MM.1S (cell line): ENCODE data around the gene GH1.
"Not testable (repeated sequence)": the region's sequence is repeated elsewhere in the genome, so short reads cannot be mapped to it uniquely, and the experiment has no call there.

ENCODE experiments used
- DNase-seq: peaks from one replicate; pipeline ENCODE4 v3.0.0-alpha.2; 2015
- H2AFZ ChIP-seq: fragments of 300-600 bp; sonication (generic); 2 replicates; pipeline ENCODE4 v1.6.0; 2016; ENCODE audit warnings: antibody characterized with exemption, low read length
- H3F3A ChIP-seq: fragments of 300-600 bp; sonication (generic); 2 replicates; pipeline ENCODE4 v1.6.1; 2016; ENCODE audit warnings: mild to moderate bottlenecking, antibody characterized with exemption, low read length, moderate library complexity, mixed read lengths; ENCODE audit not compliant: insufficient read depth
- H3K27ac ChIP-seq: fragments of 300-600 bp; sonication (generic); 2 replicates; pipeline ENCODE4 v1.5.1; 2016; ENCODE audit warnings: mild to moderate bottlenecking, low read length
- H3K27me3 ChIP-seq: fragments of 300-600 bp; sonication (generic); replicated peaks from 2 replicates; pipeline ENCODE4 v1.6.0; 2016; ENCODE audit warnings: low read length; ENCODE audit not compliant: insufficient read depth
- H3K36me3 ChIP-seq: fragments of 300-600 bp; sonication (generic); replicated peaks from 2 replicates; pipeline ENCODE4 v1.6.1; 2016; ENCODE audit warnings: mild to moderate bottlenecking, low read length, mixed read lengths; ENCODE audit not compliant: insufficient read depth
- H3K4me1 ChIP-seq: fragments of 300-600 bp; sonication (generic); 2 replicates; pipeline ENCODE4 v1.6.1; 2016; ENCODE audit warnings: low read length, mixed read lengths
- H3K4me2 ChIP-seq: fragments of 300-600 bp; sonication (generic); 2 replicates; pipeline ENCODE4 v1.6.0; 2016; ENCODE audit warnings: low read depth, low read length
- H3K4me3 ChIP-seq: fragments of 300-600 bp; sonication (generic); 2 replicates; pipeline ENCODE4 v1.5.1; 2016; ENCODE audit warnings: low read length, mixed read lengths
- H3K79me2 ChIP-seq: fragments of 300-600 bp; sonication (generic); 2 replicates; pipeline ENCODE4 v1.6.1; 2016; ENCODE audit warnings: mixed run types, low read length, mixed read lengths
- H3K9ac ChIP-seq: fragments of 300-600 bp; sonication (generic); 2 replicates; pipeline ENCODE4 v1.6.1; 2016; ENCODE audit warnings: low read length, mixed read lengths
- H3K9me2 ChIP-seq: fragments of 300-600 bp; sonication (generic); replicated peaks from 2 replicates; pipeline ENCODE4 v1.6.1; 2016; ENCODE audit warnings: mild to moderate bottlenecking, low read length, mixed read lengths; ENCODE audit not compliant: insufficient read depth
- H3K9me3 ChIP-seq: fragments of 300-600 bp; sonication (generic); replicated peaks from 2 replicates; pipeline ENCODE4 v1.6.1; 2016; ENCODE audit warnings: mild to moderate bottlenecking, low read length, mixed read lengths; ENCODE audit not compliant: insufficient read depth
- H4K20me1 ChIP-seq: fragments of 300-600 bp; sonication (generic); 2 replicates; pipeline ENCODE4 v1.6.1; 2016; ENCODE audit warnings: mild to moderate bottlenecking, low read length, moderate library complexity, mixed read lengths; ENCODE audit not compliant: insufficient read depth
- CTCF ChIP-seq: fragments of 300-600 bp; sonication (generic); IDR thresholded peaks from 2 replicates; pipeline ENCODE4 v1.5.1; 2016; ENCODE audit warnings: antibody characterized with exemption, low read length, mixed read lengths

The GH1 gene

GRCh38 chr17:63869491-63870291, 48.9 kb downstream of the GH1 start:
- TF ChIP-seq CTCF = peak; percentile 14; the same call in 1 of the 2 replicates
- not testable (repeated sequence) for DNase-seq, H3K4me1 ChIP-seq, H3K4me2 ChIP-seq, H3K9ac ChIP-seq, H3K79me2 ChIP-seq, H3K27me3 ChIP-seq, H3K36me3 ChIP-seq, H2AFZ ChIP-seq, H3K9me3 ChIP-seq, H3K27ac ChIP-seq, H3K4me3 ChIP-seq, H3K9me2 ChIP-seq, H3F3A ChIP-seq, H4K20me1 ChIP-seq
